Fibroblast of mammary gland (primary cell): ENCODE results near the gene MGAT4A.

Experiments used
- DNase-seq: peaks from one replicate; pipeline ENCODE4 v3.0.0-alpha.2; 2010; ENCODE audit warnings: low read depth
- H3K4me3 ChIP-seq: 2 replicates; pipeline ENCODE4 v1.5.1; 2011; ENCODE audit warnings: low read depth, mild to moderate bottlenecking, low read length, moderate library complexity; ENCODE audit not compliant: control insufficient read depth
- CTCF ChIP-seq: conservative IDR thresholded peaks from 2 replicates; pipeline ENCODE4 v1.5.1; 2011; ENCODE audit warnings: low read depth, low read length, inconsistent platforms; ENCODE audit not compliant: control insufficient read depth, insufficient read depth

Gene MGAT4A

GRCh38 chr2:98726205-98726604 lies 4.7 kb downstream of the MGAT4A start:
- H3K4me3 ChIP-seq = no peak overlapping the region
- no peak for TF ChIP-seq CTCF
- DNase-seq = no peak

GRCh38 chr2:98720286-98720685 lies 10.6 kb downstream of the MGAT4A start:
- TF ChIP-seq CTCF = no peak
- no peak overlapping the region for H3K4me3 ChIP-seq

GRCh38 chr2:98717621-98718020 lies 13.3 kb downstream of the MGAT4A start:
- no peak for DNase-seq
- H3K4me3 ChIP-seq = no peak overlapping the region
- no peak for TF ChIP-seq CTCF

More at GRCh38 chr2:98720286-98720685, 10.6 kb downstream of the MGAT4A start:
- no peak for DNase-seq

- no peak overlapping the region for H3K4me3 ChIP-seq
- no peak for TF ChIP-seq CTCF
- no peak for DNase-seq
Observed at GRCh38 chr2:98716786-98717185, 14.1 kb downstream of the MGAT4A start.

GRCh38 chr2:98715812-98716451 lies 15.0 kb downstream of the MGAT4A start:
- no peak for TF ChIP-seq CTCF
- no peak overlapping the region for H3K4me3 ChIP-seq
- DNase-seq = no peak

- H3K4me3 ChIP-seq = no peak overlapping the region
- DNase-seq = no peak
- TF ChIP-seq CTCF = no peak
Observed at GRCh38 chr2:98713332-98714015, 17.5 kb downstream of the MGAT4A start.
